ENCODE data around the gene CHURC1. TPM values are rescaled to one million over a fixed set of nuclear protein-coding genes. Genes with fewer than 3 reads are reported as not detected.

The CHURC1 gene
- total RNA-seq, 2 experiments from 2014 or later = 33.0 to 72.5 TPM

- Histone ChIP-seq H3K36me3 (ENCODE audit: insufficient read depth, low read length) (peaks cover 43% of the 10 kb centered on the region), H2AFZ (ENCODE audit: low read length) (no peak overlapping the region), H3K4me1 (ENCODE audit: insufficient read depth, low read length, poor library complexity, severe bottlenecking) (peaks cover 12% of the 10 kb centered on the region), H4K20me1 (ENCODE audit: insufficient read depth, low read length) (peaks cover 27% of the 10 kb centered on the region; the same call in 1 of the 2 replicates), H3K9me2 (ENCODE audit: insufficient read depth, low read length) (no peaks in the 10 kb centered on the region), H3K4me2 (ENCODE audit: low read length) (no peak overlapping the region), H3K27ac (ENCODE audit: low read depth, low read length, poor library complexity, severe bottlenecking) (no peak overlapping the region), H3K79me2 (ENCODE audit: insufficient read depth, low read depth, low read length) (peaks cover 78% of the 10 kb centered on the region), H3K4me3 (ENCODE audit: low read depth, low read length, poor library complexity, severe bottlenecking) (no peak overlapping the region), H3K9me3 (ENCODE audit: low read length) (no peaks in the 10 kb centered on the region)
- ChIA-PET POLR2A (no interaction called here), CTCF (ENCODE audit: unreplicated experiment) (no interaction called here)
- no peak for TF ChIP-seq EZH2phosphoT487 (IDR thresholded peaks at IDR 0.05; ENCODE audit: borderline replicate concordance, low read depth, low read length)
- TF ChIP-seq CTCF (conservative IDR thresholded peaks at IDR 0.05; ENCODE audit: low read length) = no peak
- BruUV-seq (replicated peaks) = no TSS peak
- no peak for DNase-seq (ENCODE audit: low spot score)
- intact Hi-C loops (cut with micrococcal nuclease; ENCODE audit: unreplicated experiment) = no loop called here
Observed at GRCh38 chr14:64919215-64919614, 5.0 kb downstream of the CHURC1 start.

GRCh38 chr14:64919618-64920017, 5.4 kb downstream of the CHURC1 start:
- no peak for DNase-seq (ENCODE audit: low spot score)
- BruUV-seq (replicated peaks) = no TSS peak
- Histone ChIP-seq H3K36me3 (ENCODE audit: insufficient read depth, low read length) (peaks cover 47% of the 10 kb centered on the region), H3K9me3 (ENCODE audit: low read length) (no peaks in the 10 kb centered on the region), H3K4me3 (ENCODE audit: low read depth, low read length, poor library complexity, severe bottlenecking) (no peak overlapping the region), H2AFZ (ENCODE audit: low read length) (no peak overlapping the region), H3K9me2 (ENCODE audit: insufficient read depth, low read length) (no peaks in the 10 kb centered on the region), H3K79me2 (ENCODE audit: insufficient read depth, low read depth, low read length) (peaks cover 75% of the 10 kb centered on the region), H3K27ac (ENCODE audit: low read depth, low read length, poor library complexity, severe bottlenecking) (no peak overlapping the region), H3K4me1 (ENCODE audit: insufficient read depth, low read length, poor library complexity, severe bottlenecking) (peaks cover 12% of the 10 kb centered on the region), H3K4me2 (ENCODE audit: low read length) (no peak overlapping the region), H4K20me1 (ENCODE audit: insufficient read depth, low read length) (peaks cover 27% of the 10 kb centered on the region; the same call in 1 of the 2 replicates)
- ChIA-PET POLR2A (interaction anchor here (0.7 kb wide), 1 partner anchor 25 kb away, joined by 3 read pairs; no protein-coding TSS in a partner anchor), CTCF (ENCODE audit: unreplicated experiment) (no interaction called here)
- no peak for TF ChIP-seq CTCF (conservative IDR thresholded peaks at IDR 0.05; ENCODE audit: low read length)
- no peak for TF ChIP-seq EZH2phosphoT487 (IDR thresholded peaks at IDR 0.05; ENCODE audit: borderline replicate concordance, low read depth, low read length)
- intact Hi-C loops (cut with micrococcal nuclease; ENCODE audit: unreplicated experiment) = no loop called here

GRCh38 chr14:64920465-64920864, 6.2 kb downstream of the CHURC1 start:
- H3K27ac ChIP-seq (ENCODE audit: low read depth, low read length, poor library complexity, severe bottlenecking) = no peak overlapping the region
- peaks cover 8% of the 10 kb centered on the region for H3K4me1 ChIP-seq (ENCODE audit: insufficient read depth, low read length, poor library complexity, severe bottlenecking)
- peaks cover 56% of the 10 kb centered on the region for H3K36me3 ChIP-seq (ENCODE audit: insufficient read depth, low read length)
- POLR2A ChIA-PET = interaction anchor here (0.6 to 0.7 kb wide), 2 partner anchors 25 to 970 kb away, joined by 3 read pairs; no protein-coding TSS in a partner anchor
- H3K79me2 ChIP-seq (ENCODE audit: insufficient read depth, low read depth, low read length) = peaks cover 66% of the 10 kb centered on the region
- DNase-seq (ENCODE audit: low spot score) = no peak
- H2AFZ ChIP-seq (ENCODE audit: low read length) = no peak overlapping the region
- no peak overlapping the region for H3K4me3 ChIP-seq (ENCODE audit: low read depth, low read length, poor library complexity, severe bottlenecking)
- no peaks in the 10 kb centered on the region for H3K9me2 ChIP-seq (ENCODE audit: insufficient read depth, low read length)
- intact Hi-C loops (cut with micrococcal nuclease; ENCODE audit: unreplicated experiment) = no loop called here
- no peak for TF ChIP-seq EZH2phosphoT487 (IDR thresholded peaks at IDR 0.05; ENCODE audit: borderline replicate concordance, low read depth, low read length)
- TF ChIP-seq CTCF (conservative IDR thresholded peaks at IDR 0.05; ENCODE audit: low read length) = no peak
- no TSS peak for BruUV-seq (replicated peaks)
- H3K9me3 ChIP-seq (ENCODE audit: low read length) = no peaks in the 10 kb centered on the region
- CTCF ChIA-PET (ENCODE audit: unreplicated experiment) = no interaction called here
- H4K20me1 ChIP-seq (ENCODE audit: insufficient read depth, low read length) = peaks cover 21% of the 10 kb centered on the region; the same call in 1 of the 2 replicates
- H3K4me2 ChIP-seq (ENCODE audit: low read length) = no peak overlapping the region

All from OCI-LY7 (cell line).